Stimulated activated CD8-positive, alpha-beta memory T cell treated with anti-CD3 and anti-CD28 coated beads, Interleukin-15, amount 100 ng/mL, for 4 hours (primary cell): ENCODE results near the gene NFIC.

Source experiments
- DNase-seq, 2 donors: peaks; one replicate each; pipeline ENCODE4 v3.0.0-alpha.2; 2020; ENCODE audit warnings: low read depth in 2 of 2

NFIC gene

DNA sequence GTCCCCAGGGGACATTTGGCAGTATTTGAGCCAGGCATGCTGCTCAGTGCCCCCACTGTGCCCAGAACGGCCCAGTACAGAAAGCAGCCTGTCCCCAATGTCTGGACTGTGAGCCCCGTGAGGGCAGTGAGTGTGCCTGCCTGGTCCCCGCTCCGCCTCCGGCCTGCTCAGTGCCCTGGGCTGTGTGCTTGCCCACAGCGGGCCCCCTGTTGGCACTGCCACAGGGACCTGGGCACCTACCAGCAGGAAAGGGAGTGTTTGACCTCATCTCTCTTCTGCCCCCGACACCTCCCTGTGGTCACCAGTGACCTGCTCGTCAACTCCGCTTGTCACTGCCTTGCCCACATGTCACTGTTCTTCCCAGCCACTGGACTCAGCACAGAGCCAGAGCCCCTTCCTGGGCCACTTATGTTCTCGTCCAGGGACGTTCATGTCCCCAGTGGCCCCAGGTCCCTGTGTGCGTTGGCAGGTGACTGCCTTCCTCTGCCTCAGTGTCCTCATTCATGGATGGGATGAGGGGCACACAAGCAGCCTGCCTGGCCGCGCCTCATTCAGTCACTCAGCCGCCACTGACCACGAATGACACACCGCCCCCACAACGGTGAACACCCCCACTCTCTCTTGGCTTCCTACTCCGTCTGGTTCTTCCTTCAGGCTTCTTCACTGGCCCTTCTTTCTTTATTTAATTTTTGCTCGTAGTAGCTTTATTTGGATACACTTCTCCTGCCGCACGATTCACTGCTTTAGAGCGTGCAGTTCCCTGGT is 142.6 kb downstream of the NFIC start:
- DNase-seq: no peak

DNA sequence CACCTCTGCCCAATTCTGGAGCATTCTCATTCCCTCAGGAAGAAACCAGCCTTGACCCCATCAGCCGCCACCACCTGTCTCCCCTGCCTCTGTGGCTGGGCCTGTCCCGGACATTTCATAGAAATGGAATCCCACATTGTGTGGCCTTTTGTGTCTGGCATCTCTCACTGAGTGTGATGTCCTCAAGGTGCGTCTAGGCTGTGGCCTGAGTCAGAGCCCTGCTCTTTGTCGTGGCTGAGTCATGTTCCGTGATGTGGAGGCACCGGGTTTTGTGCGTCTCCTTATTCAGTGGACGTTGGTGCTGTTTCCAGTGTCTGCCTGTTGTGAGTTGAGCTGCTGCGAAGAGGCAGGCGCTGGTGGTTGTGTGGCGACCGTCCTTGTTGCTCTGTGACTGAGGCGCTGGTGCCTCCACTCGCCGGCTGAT is 143.2 kb downstream of the NFIC start:
- DNase-seq: no peak

GRCh38 chr19:3510727-3511126 is 144.3 kb downstream of the NFIC start:
- no peak for DNase-seq

- DNase-seq: no peak
Observed at GRCh38 chr19:3511506-3512251, 145.3 kb downstream of the NFIC start.

- no peak for DNase-seq
Observed at GRCh38 chr19:3512562-3513228, 146.3 kb downstream of the NFIC start.

GRCh38 chr19:3513229-3514140 is 147.1 kb downstream of the NFIC start:
- DNase-seq: no peak

GRCh38 chr19:3514930-3515329 is 148.5 kb downstream of the NFIC start:
- DNase-seq: no peak

GRCh38 chr19:3515891-3516422 is 149.6 kb downstream of the NFIC start:
- no peak for DNase-seq

- DNase-seq: no peak
Observed at GRCh38 chr19:3516675-3517207, 150.4 kb downstream of the NFIC start.

GRCh38 chr19:3517638-3518037 is 151.3 kb downstream of the NFIC start:
- DNase-seq: no peak

DNA sequence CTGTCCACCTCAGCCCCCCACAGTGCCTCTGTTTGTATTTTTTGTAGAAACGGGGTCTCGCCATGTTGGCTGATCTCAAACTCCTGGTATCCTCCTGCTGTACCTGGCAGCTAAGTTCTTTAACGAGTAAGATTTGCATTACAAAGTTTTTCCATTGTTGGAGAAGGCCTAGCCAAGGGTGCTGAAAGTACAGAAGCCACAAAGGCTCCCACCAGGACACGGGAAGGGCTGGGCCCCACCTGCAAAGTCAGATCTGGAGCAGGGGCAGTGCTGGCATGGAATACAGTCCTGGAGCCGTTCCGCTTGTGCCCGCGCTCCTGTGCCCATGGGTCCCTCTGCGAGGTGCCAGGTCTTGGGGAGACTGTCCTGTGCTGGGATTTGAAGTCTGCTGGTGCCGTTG is 151.9 kb downstream of the NFIC start:
- no peak for DNase-seq

DNA sequence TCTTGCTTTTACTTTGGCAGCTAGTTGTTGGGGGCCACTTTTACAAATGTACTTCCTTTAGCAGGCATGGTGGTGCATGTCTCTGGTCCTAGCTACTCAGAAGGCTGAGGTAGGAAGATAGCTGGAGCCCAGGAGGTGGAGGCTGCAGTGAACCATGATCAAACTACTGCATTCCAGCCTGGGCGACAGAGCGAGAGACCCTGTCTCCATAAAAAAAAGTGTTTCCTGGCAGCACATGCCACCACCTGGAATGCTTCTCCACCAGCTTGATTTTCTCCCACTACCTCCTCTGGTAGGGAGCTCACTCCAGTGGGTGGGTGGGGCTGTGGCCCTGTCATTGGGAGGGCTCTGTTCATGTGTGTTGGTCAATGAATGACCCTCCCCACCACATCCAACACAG is 152.3 kb downstream of the NFIC start:
- DNase-seq: no peak
